ENCODE measurements around the gene CNTROB.

The CNTROB gene

GRCh38 chr17:7988750-7989178 is 56.8 kb downstream of the CNTROB start:
- DNase-seq (ENCODE audit: low spot score) = peak; percentile 77

GRCh38 chr17:7989781-7990655 is 58.0 kb downstream of the CNTROB start:
- peak; percentile 75 for DNase-seq (ENCODE audit: low spot score)

- DNase-seq (ENCODE audit: low spot score) = no peak
Measured at GRCh38 chr17:7992516-7992915, 60.5 kb downstream of the CNTROB start.

GRCh38 chr17:7992924-7993323 is 60.9 kb downstream of the CNTROB start:
- DNase-seq (ENCODE audit: low spot score) = no peak

- DNase-seq (ENCODE audit: low spot score) = no peak
Measured at GRCh38 chr17:7993972-7994589, 62.1 kb downstream of the CNTROB start.

- DNase-seq (ENCODE audit: low spot score) = no peak
Measured at GRCh38 chr17:7995724-7996123, 63.7 kb downstream of the CNTROB start.

GRCh38 chr17:7997186-7997585 is 65.2 kb downstream of the CNTROB start:
- no peak for DNase-seq (ENCODE audit: low spot score)

Data from Ammon's horn (tissue), 1 donor.